ENCODE data around the gene XPO6.
"Not testable (repeated sequence)": the region's sequence is repeated elsewhere in the genome, so short reads cannot be mapped to it uniquely, and the experiment has no call there.

XPO6 gene

GRCh38 chr16:28211758-28212531 lies at the start of gene XPO6:
Gene XPO6, minus strand, starts transcription at chr16:28211965. Its CDS starts 597 bp downstream, at chr16:28211368.
- DNase-seq = peak; percentile 81

- DNase-seq = no peak
Observed at GRCh38 chr16:28260193-28260592, 48.4 kb upstream of the XPO6 start.

GRCh38 chr16:28259781-28260150 lies 48.0 kb upstream of the XPO6 start:
- DNase-seq = no peak

DNA sequence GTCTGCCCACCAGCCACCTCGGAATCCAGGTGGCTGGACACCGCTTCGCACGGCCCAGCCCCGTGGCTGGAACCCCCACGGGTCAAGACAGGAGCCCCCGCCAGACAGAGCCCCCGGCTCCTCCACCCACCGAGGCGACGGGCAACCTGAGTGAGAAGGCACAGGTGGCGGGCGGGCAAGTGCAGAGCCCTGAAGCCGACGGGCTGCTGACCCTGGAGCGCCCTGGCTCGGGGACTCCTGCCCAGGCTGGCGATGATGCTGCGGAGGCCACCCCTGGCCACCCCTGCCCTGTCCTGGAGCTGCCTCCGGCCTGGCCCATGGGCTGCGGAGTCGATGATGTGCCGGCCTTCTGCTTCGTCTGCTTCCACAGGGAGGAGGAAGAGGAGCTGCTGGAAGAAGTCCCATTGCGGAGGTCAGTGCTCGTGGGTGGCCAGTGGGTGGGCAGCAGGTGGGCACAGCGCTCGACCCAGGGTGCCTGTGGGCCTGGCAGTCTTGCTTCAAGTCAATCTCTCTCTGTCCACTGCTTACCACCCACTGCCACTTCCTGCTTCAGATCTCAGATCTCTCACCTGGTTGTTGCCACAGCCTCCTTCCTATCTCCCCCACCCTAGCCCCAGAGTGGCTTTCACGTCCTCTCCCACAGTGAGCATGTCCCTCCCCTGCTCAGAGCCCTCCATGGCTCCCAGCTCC lies 47.5 kb upstream of the XPO6 start:
- no peak for DNase-seq

- DNase-seq = no peak
Observed at GRCh38 chr16:28258567-28258966, 46.8 kb upstream of the XPO6 start.

DNA sequence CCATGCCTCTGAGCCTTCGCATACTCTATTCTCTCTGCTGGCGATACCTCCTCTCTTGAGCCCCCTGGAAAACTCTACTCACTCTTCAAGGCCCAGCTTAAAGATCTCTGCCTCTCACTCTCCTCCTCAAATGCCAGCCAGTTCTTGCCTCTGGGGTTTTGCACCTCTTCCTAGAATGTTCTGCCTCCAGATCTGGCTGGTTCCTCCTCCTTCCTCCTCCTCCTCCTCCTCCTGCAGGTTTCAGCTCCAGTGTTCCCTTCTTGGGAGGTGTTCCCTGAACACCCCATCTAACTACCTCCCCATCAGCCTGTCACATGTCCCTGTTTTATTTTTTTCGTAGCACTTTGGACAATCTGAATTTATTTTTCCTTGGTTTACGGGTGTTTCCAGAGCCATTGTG lies 45.5 kb upstream of the XPO6 start:
- DNase-seq = no peak

DNA sequence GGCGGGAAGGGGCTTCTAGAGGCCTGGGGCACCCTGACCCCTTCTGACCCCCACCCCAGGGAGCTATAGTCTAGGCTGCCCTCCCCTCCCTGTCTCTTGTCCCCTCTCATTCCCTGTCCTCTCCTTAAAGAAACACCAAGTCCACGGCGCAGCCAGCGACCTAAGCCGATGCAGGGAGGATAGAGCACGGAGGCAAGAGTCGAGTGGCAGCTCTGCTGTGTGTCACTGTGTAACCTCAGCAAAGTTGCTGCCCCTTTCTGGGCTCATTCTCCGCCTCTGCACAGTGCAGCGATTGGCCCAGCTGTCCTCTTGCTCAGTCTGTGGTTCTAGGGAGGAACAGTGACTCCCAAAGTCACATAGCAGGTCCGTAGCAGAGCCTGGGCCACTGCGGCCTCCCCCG lies 44.1 kb upstream of the XPO6 start:
- no peak for DNase-seq

DNA sequence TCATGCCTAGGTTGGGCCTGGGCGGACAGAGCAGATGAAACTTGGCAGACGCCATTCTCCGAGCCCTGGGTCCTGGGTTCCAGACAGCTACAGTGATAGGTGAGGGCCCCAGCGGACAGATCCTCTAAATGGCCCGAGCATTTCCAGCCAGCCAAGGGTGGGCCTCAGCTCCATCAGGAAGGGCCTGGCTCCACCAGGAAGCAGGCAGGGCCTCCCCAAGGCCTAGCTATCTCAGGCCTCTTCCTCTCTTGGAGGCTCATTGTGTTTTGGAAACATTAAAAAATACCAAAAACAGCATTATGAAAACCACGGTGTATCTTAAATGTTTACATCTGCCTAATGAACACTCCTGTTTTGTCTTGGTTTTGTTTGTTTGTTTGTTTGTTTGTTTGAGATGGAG lies 42.4 kb upstream of the XPO6 start:
- no peak for DNase-seq

DNA sequence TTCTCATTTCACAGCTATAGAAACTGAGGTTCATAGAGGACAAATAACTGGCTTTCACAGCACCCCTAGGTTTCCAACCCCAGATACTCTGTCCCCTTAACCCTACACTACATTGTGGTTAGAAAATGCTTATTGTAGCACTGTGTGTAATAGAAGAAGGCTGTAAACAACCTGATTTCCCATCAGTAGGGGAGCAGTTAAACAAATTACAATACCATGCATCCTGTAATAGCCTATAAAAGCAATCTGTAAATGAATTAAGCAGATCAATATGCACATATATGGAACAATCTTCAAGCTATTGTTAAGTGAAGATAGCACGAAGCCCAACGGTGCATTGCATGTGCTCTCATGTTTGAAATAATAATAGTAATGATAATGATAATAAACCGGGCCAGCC lies 39.2 kb upstream of the XPO6 start:
- DNase-seq = no peak

- not testable (repeated sequence) for DNase-seq
Observed at GRCh38 chr16:28249483-28249882, 37.7 kb upstream of the XPO6 start.

DNA sequence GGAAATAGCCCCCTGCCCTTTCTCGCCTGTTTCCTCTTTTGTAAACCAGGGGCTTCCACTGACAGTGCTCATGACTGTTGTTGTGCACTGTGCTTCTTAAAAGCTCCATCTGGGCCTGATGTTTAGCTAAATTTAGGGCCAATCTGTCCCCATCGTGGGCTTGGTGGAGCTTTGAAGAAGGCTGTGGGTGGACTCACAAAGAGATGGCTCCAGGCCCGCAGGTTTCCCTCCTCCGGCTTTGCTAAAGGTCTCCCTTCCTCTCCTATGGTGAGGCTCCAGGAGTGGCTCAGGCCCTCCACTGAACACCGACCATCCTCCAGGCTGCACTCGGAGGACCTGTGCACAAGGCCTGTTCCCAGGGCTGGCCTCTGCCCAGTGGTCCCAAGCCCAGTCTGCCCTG lies 30.2 kb upstream of the XPO6 start:
- DNase-seq = no peak

GRCh38 chr16:28237754-28238357 lies 26.1 kb upstream of the XPO6 start:
- DNase-seq = no peak

DNA sequence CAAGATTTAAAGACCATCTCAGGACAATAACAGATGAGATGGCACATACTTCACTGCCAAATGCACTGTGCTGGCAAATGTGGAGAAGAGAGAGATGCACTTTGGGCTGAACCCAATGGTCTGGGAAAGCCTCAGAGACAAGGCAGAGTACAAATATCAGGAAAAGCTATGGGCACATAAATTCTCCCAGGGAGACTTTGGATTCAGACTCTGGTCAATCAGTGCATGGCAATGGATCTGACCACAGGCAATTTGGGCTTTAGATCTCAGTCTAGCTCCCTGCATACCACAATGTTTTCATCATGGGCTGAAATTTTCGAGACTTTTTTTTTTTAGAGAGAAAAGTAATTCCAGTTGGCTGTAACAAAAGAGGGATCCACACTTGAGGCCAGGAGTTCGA lies 20.0 kb upstream of the XPO6 start:
- DNase-seq = no peak

GRCh38 chr16:28223909-28224308 lies 12.1 kb upstream of the XPO6 start:
- DNase-seq = not testable (repeated sequence)

- DNase-seq = not testable (repeated sequence)
Observed at GRCh38 chr16:28219777-28220176, 8.0 kb upstream of the XPO6 start.

- DNase-seq = peak; percentile 14
Observed at GRCh38 chr16:28219282-28219681, 7.5 kb upstream of the XPO6 start.

GRCh38 chr16:28218109-28218508 lies 6.3 kb upstream of the XPO6 start:
- peak; percentile 24 for DNase-seq

DNA sequence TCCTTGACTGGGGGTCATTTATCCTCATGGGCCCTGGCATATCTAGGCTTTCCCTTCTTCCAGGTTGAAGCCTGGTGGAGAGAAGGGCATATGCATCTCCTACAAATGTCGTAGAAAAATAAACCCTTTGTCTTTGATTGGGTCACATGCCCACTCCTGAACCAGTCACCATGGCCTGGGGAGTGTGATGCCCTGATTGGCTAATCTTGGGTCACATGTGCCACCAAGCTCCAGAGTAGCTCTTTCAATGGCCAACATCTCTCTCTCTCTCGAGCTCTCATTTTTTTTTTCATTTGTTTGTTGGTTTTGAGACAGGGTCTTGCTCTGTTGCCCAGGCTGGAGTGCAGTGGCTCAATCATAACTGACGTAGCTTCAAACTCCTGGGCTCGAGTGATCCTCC lies 5.6 kb upstream of the XPO6 start:
- no peak for DNase-seq

GRCh38 chr16:28213396-28213795 lies 1.6 kb upstream of the XPO6 start:
- no peak for DNase-seq

DNA sequence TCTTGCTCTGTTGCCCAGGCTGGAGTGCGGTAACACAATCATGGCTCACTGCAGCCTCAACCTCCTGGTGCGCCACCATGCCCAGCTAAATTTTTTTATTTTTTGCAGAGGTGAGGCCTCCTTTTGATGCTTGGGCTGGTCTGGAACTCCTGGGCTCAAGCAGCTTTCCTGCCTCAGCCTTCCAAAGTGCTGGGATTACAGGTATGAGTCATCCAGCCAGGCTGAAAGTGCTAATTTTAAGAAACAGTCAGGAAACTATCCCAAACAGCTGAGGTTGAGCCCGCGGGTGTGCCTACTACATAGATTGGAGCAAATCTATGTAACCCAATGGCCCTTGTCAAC lies 738 bp upstream of the XPO6 start:
- peak; percentile 51 for DNase-seq

DNA sequence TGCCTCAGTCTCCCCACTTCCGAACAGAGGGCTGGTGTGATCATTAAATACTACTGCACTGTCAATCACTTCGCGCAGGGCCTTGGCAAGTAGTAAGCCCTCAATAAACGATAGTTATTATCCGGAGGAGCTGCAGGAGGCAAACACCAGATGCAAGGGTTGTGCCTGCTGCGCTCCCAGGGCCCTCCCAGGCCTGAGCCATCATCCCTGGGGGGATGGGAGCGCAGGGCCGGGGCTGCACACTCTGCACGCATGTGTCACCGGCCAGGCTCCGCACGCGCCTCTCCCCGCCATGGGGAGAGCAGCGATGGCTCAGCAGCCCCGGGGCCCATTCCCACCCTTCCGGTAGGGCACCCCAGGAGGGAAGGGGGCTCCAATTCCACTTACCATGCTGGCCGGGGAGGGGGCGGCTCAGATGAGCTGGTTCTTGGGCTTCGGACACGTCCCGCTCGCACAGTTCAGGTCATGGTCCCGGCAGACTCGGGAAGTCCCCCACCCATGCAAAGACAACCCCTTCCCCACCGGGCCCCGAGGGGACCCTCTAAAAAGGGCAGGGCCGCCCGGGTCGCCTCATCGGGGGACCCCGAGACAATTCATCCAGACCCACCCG lies 681 bp downstream of the XPO6 start:
- DNase-seq = peak; percentile 57

- DNase-seq = no peak
Observed at GRCh38 chr16:28210264-28210663, 1.5 kb downstream of the XPO6 start.

- no peak for DNase-seq
Observed at GRCh38 chr16:28208824-28209223, 2.9 kb downstream of the XPO6 start.

- DNase-seq = no peak
Observed at GRCh38 chr16:28208131-28208530, 3.6 kb downstream of the XPO6 start.

Data from NCI-H226 (cell line).